Suppressor macrophage (primary cell): ENCODE data around the gene ROPN1L.
"Not testable (repeated sequence)": the region's sequence is repeated elsewhere in the genome, so short reads cannot be mapped to it uniquely, and the experiment has no call there.

Source experiments
- DNase-seq, 4 experiments: peaks; one replicate each; pipeline ENCODE4 v3.0.0-alpha.2; 2020 to 2022

ROPN1L gene

GRCh38 chr5:10480237-10480985 is 38.7 kb downstream of the ROPN1L start:
- DNase-seq = no peak

GRCh38 chr5:10481241-10481935 is 39.7 kb downstream of the ROPN1L start:
- no peak for DNase-seq

DNA sequence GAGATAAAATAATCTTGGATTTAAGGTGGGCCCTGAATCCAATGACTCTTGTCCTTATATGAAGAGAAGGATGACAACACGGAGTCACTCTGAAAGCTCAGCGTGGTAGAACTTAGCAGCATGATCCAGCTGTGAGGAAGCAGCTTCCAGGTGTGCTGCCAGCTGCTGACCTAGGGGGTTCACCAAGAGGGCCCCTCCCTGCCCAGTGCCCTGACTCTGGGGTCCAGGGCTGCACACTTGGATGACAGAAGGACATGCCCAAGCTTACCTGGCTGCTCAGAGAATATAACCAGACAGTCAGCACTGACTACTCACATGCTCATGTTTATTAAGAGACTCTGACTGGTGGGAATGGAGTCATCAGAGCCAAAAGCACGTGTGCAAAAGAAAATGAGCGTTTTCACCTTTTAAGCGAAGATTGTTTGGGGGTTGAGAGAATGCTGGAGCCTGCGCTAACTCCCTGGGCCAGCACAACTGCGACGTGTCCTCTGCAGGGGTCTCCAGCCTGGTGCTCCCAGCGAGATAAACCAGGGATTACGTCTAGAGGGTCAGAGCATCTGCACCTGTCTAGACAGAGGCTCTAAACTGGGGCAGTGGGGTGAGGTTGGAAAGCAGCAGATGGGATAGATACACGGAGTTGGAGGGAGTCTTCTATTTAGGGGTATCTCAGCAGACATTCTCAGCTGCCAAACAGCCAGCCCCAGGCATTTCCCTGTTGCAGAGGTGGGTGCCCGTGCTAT is 41.3 kb downstream of the ROPN1L start:
- no peak for DNase-seq

GRCh38 chr5:10484774-10485141 is 43.1 kb downstream of the ROPN1L start:
- DNase-seq = no peak

- peak in 2 of 4 experiments; percentile 26 to 36 for DNase-seq
Observed at GRCh38 chr5:10485142-10485795, 43.6 kb downstream of the ROPN1L start.

GRCh38 chr5:10485897-10486296 is 44.2 kb downstream of the ROPN1L start:
- no peak for DNase-seq

DNA sequence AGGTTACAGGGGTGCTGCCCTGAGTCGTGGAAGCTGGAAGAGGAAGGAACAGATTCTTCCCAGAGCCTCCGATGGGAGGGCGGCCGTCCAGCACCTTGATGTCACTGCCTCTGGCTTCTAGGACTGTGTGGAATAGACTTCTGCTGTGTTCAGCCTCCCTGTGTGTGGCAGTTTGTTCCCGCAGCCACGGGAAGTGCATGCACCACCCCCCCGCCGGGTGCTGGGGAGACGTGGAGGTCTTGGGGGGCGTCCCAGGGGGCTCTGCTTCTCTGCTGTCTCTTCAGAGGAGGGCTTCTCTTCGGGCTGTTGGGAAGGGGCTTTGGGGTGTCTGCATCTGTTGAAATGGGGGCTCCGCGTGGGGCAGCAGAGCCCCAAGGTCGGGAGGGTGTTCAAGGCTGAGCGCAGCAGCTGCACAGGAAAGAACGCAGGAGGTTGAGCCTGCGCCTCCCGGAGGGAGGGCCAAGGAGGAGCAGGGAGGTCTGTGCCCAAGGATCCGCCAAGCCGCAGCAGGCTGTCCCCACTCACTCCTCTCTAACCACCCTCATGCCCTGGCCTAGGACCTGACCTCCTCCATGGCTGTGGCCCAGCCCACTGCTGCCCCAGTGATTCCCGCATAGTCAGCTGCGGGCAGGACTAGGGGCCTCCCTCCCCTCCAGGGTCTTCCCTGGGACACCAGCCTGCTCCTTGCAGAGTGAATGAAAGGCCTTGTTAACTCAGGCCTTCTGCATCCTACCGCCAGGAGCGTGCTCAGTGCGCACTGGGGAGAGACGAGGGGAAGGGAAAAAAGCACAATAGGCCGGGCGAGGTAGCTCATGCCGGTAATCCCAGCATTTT is 45.0 kb downstream of the ROPN1L start:
- DNase-seq = no peak

DNA sequence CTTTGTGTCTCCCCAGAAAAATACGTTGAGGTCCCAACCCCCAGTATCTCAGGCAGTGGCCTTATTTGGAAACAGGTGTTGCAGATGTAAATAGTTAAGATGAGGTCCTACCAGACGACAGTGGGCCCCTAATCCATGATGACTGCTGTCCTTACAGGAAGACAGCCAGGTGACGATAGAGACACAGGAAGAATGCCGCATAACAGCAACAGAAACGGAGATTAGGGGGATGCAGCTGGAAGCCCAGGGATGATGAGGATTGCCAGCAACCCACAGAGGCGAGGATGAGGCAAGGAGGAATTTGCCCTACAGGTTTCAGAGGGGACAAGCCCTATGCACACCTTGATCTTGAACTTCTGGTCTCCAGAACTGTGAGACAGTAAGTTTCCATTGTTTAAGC is 46.5 kb downstream of the ROPN1L start:
- no peak for DNase-seq

GRCh38 chr5:10489810-10490426 is 48.2 kb downstream of the ROPN1L start:
- DNase-seq = peak; percentile 65 to 86 (median 76)

DNA sequence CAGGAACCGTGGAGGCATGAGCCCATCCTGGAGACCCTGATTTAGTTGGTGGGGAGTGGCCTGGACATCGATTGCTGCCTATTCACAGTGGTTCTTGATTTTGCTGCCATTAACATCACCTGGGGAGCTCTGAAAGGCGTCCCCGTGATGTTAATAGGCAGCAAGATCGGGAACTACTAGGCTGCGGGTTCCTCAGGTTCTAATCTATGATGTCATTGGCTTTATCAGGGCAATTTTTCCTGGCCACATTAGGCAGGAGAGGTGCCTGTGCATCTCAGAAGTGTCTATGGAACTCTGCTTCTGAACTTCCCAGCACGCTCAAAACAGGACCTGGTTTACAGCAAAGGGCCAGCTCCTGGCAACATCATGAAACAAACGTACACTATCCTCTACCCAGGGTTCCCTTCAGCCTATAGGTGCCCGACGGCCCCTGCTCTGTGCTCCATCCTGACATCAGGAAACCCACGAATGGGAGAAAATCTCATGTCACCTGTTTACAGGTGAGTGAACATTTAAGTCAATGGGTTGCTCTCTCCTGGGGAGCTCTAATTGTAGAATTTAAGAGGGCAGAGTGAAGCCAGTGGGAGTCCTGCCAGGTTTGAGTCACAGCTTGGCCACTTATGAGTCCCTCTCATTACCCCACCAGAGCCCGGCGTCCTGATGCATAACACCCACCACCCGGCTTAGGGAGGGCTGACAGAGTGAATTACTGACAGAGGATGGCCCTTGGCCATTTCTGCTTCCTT is 49.4 kb downstream of the ROPN1L start:
- DNase-seq = no peak

GRCh38 chr5:10491673-10492026 is 50.0 kb downstream of the ROPN1L start:
- no peak for DNase-seq

DNA sequence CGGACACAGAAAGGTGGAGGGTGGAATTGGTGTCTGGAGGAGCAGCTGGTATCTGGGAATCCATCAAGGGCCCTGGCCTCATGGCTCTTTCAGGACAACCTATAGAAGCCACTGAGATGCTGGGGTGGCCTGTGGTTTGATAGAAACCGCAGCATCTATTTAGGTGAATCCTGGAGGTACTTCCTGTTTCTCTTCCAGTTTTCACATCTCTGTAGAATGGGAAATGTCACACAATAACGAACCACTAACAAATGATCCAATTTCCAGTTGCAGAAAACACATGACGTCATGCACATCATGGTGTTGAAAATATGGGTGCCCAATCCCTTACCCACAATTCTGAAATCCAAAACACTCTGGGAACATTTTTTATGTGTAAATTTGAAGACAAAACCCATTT is 52.2 kb downstream of the ROPN1L start:
- DNase-seq = no peak

DNA sequence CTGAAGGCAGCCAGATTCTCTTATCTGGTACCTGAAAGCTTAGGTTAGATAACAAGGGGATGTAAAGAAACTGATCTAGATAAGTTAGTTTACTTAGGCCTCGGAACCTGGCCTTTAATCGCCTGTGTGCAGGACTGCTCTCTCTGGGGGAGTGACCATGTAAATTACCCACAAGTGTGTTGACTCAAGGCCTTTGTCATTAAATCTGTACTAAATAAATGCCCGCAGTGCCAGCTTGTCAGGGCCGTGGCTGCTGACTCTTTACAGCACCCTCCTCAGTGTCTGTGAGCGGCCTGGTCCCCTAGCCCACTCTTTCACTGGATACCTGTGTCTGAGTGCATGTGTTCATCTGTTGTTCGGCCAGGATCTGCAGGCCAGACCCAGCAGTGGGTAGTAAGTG is 52.8 kb downstream of the ROPN1L start:
- not testable (repeated sequence) for DNase-seq

- DNase-seq = no peak
Observed at GRCh38 chr5:10497554-10497953, 55.9 kb downstream of the ROPN1L start.

GRCh38 chr5:10498350-10498749 is 56.7 kb downstream of the ROPN1L start:
- no peak for DNase-seq

DNA sequence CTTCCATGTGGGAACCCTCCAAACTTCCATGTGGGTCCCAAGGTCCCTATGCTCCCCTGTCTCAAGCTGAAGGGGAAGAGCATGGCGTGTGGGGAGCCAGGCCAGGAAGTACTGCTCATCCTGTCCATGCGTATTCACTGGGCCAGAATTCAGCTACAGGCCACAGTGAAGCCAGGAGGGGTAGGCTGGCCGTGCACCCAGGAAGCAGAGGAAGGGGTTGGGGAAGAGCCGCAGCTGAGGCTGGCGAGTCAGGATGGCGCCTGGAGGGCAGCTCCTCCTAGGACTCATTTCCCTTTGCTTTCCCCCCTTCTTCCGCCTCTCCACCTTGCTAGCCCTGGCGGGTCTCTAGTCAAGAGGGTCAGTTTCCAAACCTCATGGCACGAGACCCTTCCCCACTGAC is 57.4 kb downstream of the ROPN1L start:
- DNase-seq = no peak

GRCh38 chr5:10499776-10500175 is 58.1 kb downstream of the ROPN1L start:
- no peak for DNase-seq

DNA sequence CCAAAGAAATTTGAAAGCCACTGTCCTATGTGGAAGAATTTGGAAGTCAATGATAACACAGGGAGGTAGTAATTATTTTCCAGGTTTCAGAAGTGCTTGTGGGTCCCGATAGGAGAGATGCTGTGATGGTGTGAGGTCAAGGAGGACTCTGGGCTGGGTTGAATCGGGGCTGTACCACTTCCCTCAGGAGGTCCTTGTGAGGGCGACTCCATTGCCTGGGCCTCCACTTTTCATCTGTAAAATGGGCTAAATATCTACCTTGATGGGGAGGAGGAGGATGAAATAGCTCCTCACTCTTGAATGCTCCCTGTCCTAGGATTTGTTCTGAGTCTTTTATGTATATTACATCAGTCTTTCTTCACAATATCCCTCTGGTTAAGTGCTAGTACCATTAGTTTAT is 59.0 kb downstream of the ROPN1L start:
- no peak for DNase-seq

GRCh38 chr5:10501554-10502075 is 59.9 kb downstream of the ROPN1L start:
- no peak for DNase-seq

DNA sequence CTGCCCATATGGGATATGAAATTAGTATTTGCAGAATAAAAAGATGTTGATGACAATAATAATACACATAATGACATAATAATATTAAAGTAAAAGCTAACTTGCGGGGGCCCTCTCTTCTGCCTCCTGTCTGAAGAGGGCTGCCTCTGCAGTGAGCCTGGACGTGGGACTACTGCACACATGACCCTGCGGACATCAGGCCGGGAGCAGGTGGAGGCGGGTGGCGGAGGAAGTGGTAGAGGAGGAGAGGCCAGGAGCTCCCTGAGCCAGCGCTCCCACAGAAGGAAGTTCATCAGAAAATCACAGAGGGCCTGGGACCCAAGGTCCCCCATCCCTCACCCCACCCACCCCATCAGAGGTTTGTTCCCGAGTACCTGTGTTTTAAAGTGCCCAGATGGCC is 60.5 kb downstream of the ROPN1L start:
- DNase-seq = peak in 3 of 4 experiments; percentile 28 to 55 (median 37)

DNA sequence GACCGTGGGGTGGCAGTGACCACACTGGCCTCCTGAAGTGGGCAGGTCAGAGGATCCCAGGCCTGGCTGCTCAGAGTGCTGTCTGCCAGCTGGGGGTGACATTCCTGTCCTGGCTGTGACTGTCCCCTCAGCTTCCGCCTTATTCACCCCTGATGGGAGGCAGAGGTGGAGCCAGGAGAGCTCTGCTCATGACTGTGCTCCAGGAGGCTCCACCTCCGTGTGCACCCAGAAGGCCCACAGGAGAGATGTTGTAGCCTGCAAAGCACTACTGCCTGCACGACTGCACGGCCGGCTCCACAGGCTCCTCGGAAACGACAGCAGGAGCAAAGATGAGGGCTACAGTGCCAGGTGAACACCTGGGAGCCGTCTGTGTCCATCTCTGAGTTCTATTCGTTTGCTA is 60.9 kb downstream of the ROPN1L start:
- no peak for DNase-seq
